ENCODE measurements around the gene PLA2G1B. TPM values are rescaled to one million over a fixed set of nuclear protein-coding genes. Genes with fewer than 3 reads are reported as not detected.
A peak's percentile ranks its signal among the peaks of the same experiment; 100 is the strongest.

PLA2G1B gene
- total RNA-seq, 2 donors from 2014 or later, result not detected

GRCh38 chr12:120367233-120367923 is 39.8 kb upstream of the PLA2G1B start:
- Histone ChIP-seq H3K9ac (ENCODE audit: extremely low read depth, low read length, poor library complexity, severe bottlenecking) (peak overlapping the region; percentile 68), H3K36me3 (ENCODE audit: control insufficient read depth, insufficient read depth, low read length) (peaks cover 44% of the 10 kb centered on the region), H3K27me3 (ENCODE audit: control insufficient read depth, insufficient read depth, low read length, poor library complexity, severe bottlenecking) (no peaks in the 10 kb centered on the region), H3K27ac (ENCODE audit: low read depth, low read length) (peak overlapping the region; percentile 82), H3K9me3 (ENCODE audit: control insufficient read depth, low read length) (no peaks in the 10 kb centered on the region), H3K4me1 (ENCODE audit: control insufficient read depth, insufficient read depth, low read length) (peaks cover 30% of the 10 kb centered on the region), H3K4me3 (ENCODE audit: low read length) (peak overlapping the region; percentile 88)
- DNase-seq, result peak; percentile 87
- H3K27me3 Mint-ChIP-seq (ENCODE audit: insufficient read depth), result no peaks in the 10 kb centered on the region
- peaks cover 43% of the 10 kb centered on the region for H3K36me3 Mint-ChIP-seq (ENCODE audit: low read depth)
- H3K9me3 Mint-ChIP-seq, result no peaks in the 10 kb centered on the region
- peaks cover 72% of the 10 kb centered on the region for H3K4me1 Mint-ChIP-seq
- TF ChIP-seq CTCF (conservative IDR thresholded peaks at IDR 0.05), result peak; percentile 81
- H3K27ac Mint-ChIP-seq, result peak overlapping the region; percentile 96
- peak overlapping the region; percentile 88 for H3K4me3 Mint-ChIP-seq
- 11 to 17% methylated on average over 5 to 9 of the region's 10 CpGs for WGBS, 2 experiments (ENCODE audit: insufficient coverage in 1 of 2, insufficient read length in 1 of 2)

GRCh38 chr12:120366845-120367232 is 39.3 kb upstream of the PLA2G1B start:
- no peak overlapping the region for H3K9ac ChIP-seq (ENCODE audit: extremely low read depth, low read length, poor library complexity, severe bottlenecking)
- Mint-ChIP-seq H3K27ac (peak overlapping the region; percentile 96), H3K36me3 (ENCODE audit: low read depth) (peaks cover 46% of the 10 kb centered on the region), H3K4me3 (peak overlapping the region; percentile 88), H3K27me3 (ENCODE audit: insufficient read depth) (no peaks in the 10 kb centered on the region), H3K9me3 (no peaks in the 10 kb centered on the region), H3K4me1 (peaks cover 76% of the 10 kb centered on the region)
- H3K9me3 ChIP-seq (ENCODE audit: control insufficient read depth, low read length), result no peaks in the 10 kb centered on the region
- TF ChIP-seq CTCF (conservative IDR thresholded peaks at IDR 0.05), result no peak
- no peaks in the 10 kb centered on the region for H3K27me3 ChIP-seq (ENCODE audit: control insufficient read depth, insufficient read depth, low read length, poor library complexity, severe bottlenecking)
- DNase-seq, result no peak
- H3K27ac ChIP-seq (ENCODE audit: low read depth, low read length), result peak overlapping the region; percentile 82
- peaks cover 49% of the 10 kb centered on the region for H3K36me3 ChIP-seq (ENCODE audit: control insufficient read depth, insufficient read depth, low read length)
- H3K4me1 ChIP-seq (ENCODE audit: control insufficient read depth, insufficient read depth, low read length), result peaks cover 32% of the 10 kb centered on the region
- 62 to 70% methylated on average over 7 of the region's 7 CpGs for WGBS, 2 experiments (ENCODE audit: insufficient coverage in 1 of 2, insufficient read length in 1 of 2)
- peak overlapping the region; percentile 88 for H3K4me3 ChIP-seq (ENCODE audit: low read length)

GRCh38 chr12:120366341-120366705 is 38.7 kb upstream of the PLA2G1B start:
- WGBS, 2 experiments (ENCODE audit: insufficient coverage in 1 of 2, insufficient read length in 1 of 2), result 90 to 93% methylated on average over 2 to 7 of the region's 7 CpGs
- H3K9ac ChIP-seq (ENCODE audit: extremely low read depth, low read length, poor library complexity, severe bottlenecking), result no peak overlapping the region
- Mint-ChIP-seq H3K27me3 (ENCODE audit: insufficient read depth) (no peaks in the 10 kb centered on the region), H3K9me3 (no peaks in the 10 kb centered on the region), H3K36me3 (ENCODE audit: low read depth) (peaks cover 46% of the 10 kb centered on the region), H3K4me1 (peaks cover 71% of the 10 kb centered on the region), H3K27ac (peak overlapping the region; percentile 81), H3K4me3 (peak overlapping the region; percentile 88)
- H3K4me3 ChIP-seq (ENCODE audit: low read length), result peak overlapping the region; percentile 88
- H3K9me3 ChIP-seq (ENCODE audit: control insufficient read depth, low read length), result no peaks in the 10 kb centered on the region
- peak overlapping the region; percentile 82 for H3K27ac ChIP-seq (ENCODE audit: low read depth, low read length)
- no peaks in the 10 kb centered on the region for H3K27me3 ChIP-seq (ENCODE audit: control insufficient read depth, insufficient read depth, low read length, poor library complexity, severe bottlenecking)
- DNase-seq, result peak; percentile 43
- no peak for TF ChIP-seq CTCF (conservative IDR thresholded peaks at IDR 0.05)
- peaks cover 32% of the 10 kb centered on the region for H3K4me1 ChIP-seq (ENCODE audit: control insufficient read depth, insufficient read depth, low read length)
- H3K36me3 ChIP-seq (ENCODE audit: control insufficient read depth, insufficient read depth, low read length), result peaks cover 49% of the 10 kb centered on the region

Measured in endodermal cell (in vitro differentiated cells).